ENCODE data around the gene LIMCH1.
"Not testable (repeated sequence)": the region's sequence is repeated elsewhere in the genome, so short reads cannot be mapped to it uniquely, and the experiment has no call there.

The LIMCH1 gene

GRCh38 chr4:41723286-41723685 lies 185.3 kb downstream of the LIMCH1 start:
- no peak for DNase-seq (ENCODE audit: low spot score)

- DNase-seq (ENCODE audit: low spot score) = no peak
Measured at GRCh38 chr4:41725254-41725653, 187.3 kb downstream of the LIMCH1 start.

GRCh38 chr4:41727861-41728572 lies 190.1 kb downstream of the LIMCH1 start:
- DNase-seq (ENCODE audit: low spot score) = no peak

DNA sequence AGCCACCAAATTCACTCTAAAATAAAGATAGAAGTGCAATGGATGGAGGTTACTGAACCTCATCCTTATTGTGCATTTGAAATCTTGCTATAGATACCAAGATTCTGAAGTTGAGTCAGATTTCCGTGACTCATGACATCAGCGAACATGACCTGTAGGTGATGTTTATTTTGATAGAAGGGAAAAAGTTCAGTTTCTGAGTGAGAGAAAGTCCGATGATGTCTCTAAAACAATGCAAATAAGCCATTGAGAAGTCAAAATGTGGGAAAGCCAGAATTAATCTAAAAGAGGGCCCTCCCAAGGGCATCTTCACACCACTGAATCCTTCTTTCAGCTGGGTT lies 190.6 kb downstream of the LIMCH1 start:
- no peak for DNase-seq (ENCODE audit: low spot score)

GRCh38 chr4:41731569-41732126 lies 193.7 kb downstream of the LIMCH1 start:
- DNase-seq (ENCODE audit: low spot score) = no peak

DNA sequence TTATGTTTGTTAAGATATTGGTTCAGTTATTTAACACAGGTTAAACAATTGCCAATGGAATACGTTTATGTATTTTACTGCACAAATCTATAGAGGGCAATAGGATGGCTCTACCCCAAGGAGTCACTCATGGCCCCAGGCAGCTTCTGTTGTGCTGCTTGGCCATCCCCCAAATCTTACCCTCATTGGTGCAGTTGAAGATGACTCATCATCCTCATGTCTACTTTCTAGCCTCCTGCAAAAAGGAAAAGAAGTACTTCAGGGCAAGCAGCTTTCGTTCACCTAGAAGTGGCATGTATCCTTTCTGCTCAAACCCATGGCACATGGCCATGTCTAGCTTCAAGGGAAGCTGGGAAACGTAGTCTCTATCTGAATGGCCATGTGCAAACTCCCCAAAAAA lies 196.4 kb downstream of the LIMCH1 start:
- no peak for DNase-seq (ENCODE audit: low spot score)

DNA sequence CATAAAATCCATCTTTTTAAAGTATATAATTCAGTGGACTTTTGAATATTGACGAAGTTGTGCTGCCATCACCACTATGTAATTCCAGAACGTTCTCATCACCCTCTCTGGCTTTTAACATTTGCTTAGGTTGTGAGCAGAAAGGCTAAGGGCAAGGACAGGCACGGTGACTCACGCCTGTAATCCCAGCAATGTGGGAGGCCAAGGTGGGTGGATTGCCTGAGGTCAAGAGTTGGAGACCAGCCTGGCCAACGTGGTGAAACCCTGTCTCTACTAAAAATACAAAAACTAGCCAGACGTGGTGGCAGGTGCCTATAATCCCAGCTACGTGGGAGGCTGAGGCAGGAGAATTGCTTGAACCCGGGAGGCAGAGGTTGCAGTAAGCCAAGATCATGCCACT lies 199.5 kb downstream of the LIMCH1 start:
- DNase-seq (ENCODE audit: low spot score) = not testable (repeated sequence)

DNA sequence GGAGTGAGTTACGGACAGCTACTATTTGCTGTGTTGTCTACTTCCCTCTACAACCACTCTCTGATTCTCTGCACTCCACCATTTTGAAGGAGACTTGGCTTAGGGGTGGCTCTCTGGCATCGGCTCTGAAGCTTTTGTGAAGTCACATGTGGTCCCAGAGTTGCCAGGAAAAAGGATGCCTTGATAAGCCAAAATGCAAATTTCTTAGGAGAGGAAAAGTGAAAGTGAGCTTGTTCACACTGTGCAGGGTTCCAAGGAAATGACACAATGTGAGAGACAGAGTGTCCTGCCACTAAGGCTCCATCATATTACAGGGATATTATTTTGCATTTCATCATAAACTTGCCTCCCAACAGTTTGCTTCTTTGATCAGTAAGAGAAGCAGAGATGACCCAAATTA lies 203.4 kb downstream of the LIMCH1 start:
- DNase-seq (ENCODE audit: low spot score) = no peak

GRCh38 chr4:41744572-41745291 lies 206.8 kb downstream of the LIMCH1 start:
- no peak for DNase-seq (ENCODE audit: low spot score)

DNA sequence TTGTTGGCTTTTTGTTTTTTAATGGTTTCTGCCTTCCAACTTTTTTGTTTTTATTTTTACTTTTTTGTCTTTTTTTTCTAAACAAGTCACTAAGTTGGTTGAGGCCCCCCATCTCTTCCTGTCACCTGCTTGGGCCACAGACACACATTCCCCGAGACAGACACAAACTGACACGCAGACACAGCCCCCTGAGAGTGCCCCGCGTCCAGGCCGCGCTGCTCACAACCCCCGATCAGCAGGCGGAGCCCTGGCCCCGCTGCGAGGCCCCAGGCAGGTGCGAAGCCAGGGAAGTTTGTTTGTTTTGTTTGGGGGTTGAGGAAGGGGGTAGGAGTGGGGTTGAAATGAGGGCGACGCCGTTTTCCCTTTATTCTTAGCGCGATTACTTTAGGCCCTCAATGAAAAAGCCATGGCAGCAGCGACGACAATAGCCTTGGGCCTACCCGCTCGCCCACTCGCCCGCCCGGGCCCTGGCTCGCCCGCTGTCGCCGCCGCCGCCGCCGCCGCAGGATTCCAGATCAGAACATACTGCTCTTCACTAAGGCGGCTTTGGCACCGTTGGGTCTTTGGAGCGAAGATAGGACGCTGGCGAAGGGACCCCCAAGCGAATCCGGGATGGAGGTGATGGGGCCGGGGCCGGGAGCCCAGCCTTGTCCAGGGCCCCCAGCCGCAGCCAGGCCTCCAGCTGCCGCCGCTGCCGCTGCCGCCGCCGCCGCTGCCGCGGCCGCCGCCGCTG lies 207.5 kb downstream of the LIMCH1 start:
- DNase-seq (ENCODE audit: low spot score) = no peak

DNA sequence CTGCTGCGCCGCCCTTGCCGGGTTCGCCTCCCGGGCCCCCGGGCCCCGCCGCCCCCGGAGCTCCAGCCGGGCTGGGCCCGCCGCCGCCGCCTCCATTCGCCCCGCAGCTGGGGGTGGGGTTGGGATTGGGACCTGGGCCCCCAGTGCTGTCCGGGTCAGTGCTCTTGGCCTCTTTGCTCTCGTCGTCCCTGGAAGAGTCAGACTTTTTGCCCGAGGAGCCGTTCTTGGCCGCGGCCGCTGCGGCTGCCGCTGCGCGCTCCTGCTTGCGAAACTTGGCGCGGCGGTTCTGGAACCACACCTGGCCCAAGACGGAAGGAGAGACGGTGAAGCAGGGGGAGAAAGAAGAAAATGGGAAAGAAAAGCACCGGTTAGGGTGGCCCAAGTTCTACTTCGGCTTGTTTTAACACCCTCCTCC lies 208.1 kb downstream of the LIMCH1 start:
- no peak for DNase-seq (ENCODE audit: low spot score)

GRCh38 chr4:41746440-41747229 lies 208.7 kb downstream of the LIMCH1 start:
- no peak for DNase-seq (ENCODE audit: low spot score)

DNA sequence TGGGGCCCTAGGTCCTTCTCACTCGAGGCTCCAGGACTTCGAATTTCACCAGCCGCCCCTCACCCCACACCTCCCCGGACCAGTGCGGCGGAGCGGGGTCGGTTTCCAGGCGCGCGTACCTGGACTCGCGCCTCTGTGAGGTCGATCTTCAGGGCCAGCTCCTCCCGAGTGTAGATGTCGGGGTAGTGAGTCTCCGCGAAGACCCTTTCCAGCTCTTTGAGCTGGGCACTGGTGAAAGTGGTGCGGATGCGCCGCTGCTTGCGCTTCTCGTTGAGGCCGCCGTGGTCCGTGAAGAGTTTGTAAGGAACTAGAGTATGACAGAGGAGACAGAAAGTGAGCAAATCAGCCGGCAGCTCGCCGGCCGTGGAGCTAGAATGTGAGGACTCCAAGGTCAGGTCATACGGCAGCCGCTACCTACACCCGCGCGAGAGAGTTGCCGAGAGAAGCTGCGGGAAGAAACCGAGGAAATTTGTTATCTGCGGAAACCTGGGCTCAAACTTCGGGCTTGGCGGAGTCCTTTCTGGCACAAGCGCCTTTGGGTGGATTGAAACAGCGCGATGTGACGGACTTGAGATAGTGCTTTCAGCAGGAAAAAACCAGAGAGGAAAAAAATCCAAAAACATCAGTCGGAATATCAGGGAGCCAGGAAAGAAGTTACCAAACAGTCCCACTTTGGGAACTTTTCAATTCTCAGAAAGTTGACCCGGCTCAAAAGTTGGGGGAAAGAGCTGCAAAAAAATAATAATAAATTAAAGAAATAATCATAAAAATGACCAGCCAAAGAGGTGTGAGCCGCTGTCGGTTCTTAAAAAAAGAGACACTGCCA lies 209.5 kb downstream of the LIMCH1 start:
- DNase-seq (ENCODE audit: low spot score) = no peak

DNA sequence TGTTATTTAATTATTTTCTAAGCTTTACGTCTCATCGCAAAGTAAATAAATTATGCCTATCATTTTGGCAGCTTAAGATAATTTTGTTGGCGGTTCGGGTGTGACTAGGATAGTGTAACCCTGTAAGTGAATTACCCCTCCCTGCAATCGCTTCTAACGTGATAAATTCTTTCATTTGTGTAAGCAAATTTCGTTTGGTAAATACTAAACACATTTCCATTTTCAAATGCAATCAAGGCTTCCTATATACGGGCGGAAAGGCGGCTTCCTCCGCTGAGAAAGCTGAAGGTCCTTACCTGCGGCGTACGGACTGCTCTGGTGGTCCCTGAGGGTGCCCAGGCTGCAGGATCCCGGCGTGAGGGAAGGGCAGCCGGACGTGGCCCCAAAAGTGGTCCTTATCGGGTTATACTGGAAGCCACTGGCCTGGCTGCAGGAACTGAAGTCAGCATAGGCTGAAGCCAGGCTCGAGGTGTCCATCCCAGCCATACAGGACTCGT lies 210.2 kb downstream of the LIMCH1 start:
- no peak for DNase-seq (ENCODE audit: low spot score)

GRCh38 chr4:41748571-41749475 lies 210.9 kb downstream of the LIMCH1 start, which contains the start of gene PHOX2B:
PHOX2B (minus strand) TSS chr4:41748725; CDS start chr4:41748610, 115 bp downstream.
- no peak for DNase-seq (ENCODE audit: low spot score)

- DNase-seq (ENCODE audit: low spot score) = no peak
Measured at GRCh38 chr4:41749631-41750039, 211.7 kb downstream of the LIMCH1 start.

All from Ammon's horn (tissue), 1 donor.